Pancreas (tissue), 10 donors: ENCODE results near the gene SH3YL1. TPM values are rescaled to one million over a fixed set of nuclear protein-coding genes. Genes with fewer than 3 reads are reported as not detected.

Experiments
- ATAC-seq, 4 donors: fragments of 200-7000 bp; cut with Tn5 transposase; one replicate each; pipeline versions ENCODE4 v1.8.0 to v1.9.1; 2020; ENCODE audit warnings: mild to moderate bottlenecking in 4 of 4, moderate library complexity in 4 of 4
- DNase-seq, 6 donors: peaks; one replicate each; pipeline ENCODE4 v3.0.0-alpha.2; 2020
- FAIRE-seq: peaks from 2 replicates; lab custom pipeline; 2012; peaks lifted over from hg19 to GRCh38; lab: Jason Lieb, UNC
- H3K27ac ChIP-seq, 4 donors: fragments of 200-600 bp; sonication (generic); 1 replicate in 3 of 4; 2 replicates in 1 of 4; pipeline versions ENCODE4 v1.5.0 to v1.8.0; 2020
- H3K27me3 ChIP-seq, 4 donors: fragments of 200-600 bp; one replicate each; pipeline ENCODE4 v1.8.0; 2021
- H3K36me3 ChIP-seq, 3 donors: fragments of 200-600 bp; sonication (generic) in 1 of 3; one replicate each; pipeline versions ENCODE4 v1.5.0 to v1.8.0; 2020 to 2021
- H3K4me1 ChIP-seq, 3 donors: fragments of 200-600 bp; one replicate each; pipeline ENCODE4 v1.8.0; 2021
- H3K4me3 ChIP-seq, 4 donors: fragments of 200-600 bp; sonication (generic) in 2 of 4; one replicate each; pipeline versions ENCODE4 v1.5.0 to v1.8.0; 2020 to 2021
- H3K9me3 ChIP-seq, 4 donors: fragments of 200-600 bp; one replicate each; pipeline ENCODE4 v1.8.0; 2021
- CTCF ChIP-seq, 4 donors: fragments of 200-600 bp; sonication (generic) in 3 of 4; IDR thresholded peaks; one replicate each; pipeline versions ENCODE4 v1.5.0 to v1.8.0; 2021; ENCODE audit warnings: antibody characterized with exemption in 4 of 4
- WGBS, 2 donors: extraction: QIAGEN DNeasy Blood & Tissue Kit; methylation state at CpG; one replicate each; pipeline ENCODE4 v1.1.7; 2013; 5-methylcytosine and 5-hydroxymethylcytosine counted together
- intact Hi-C, 3 donors: fragments of 100-400 bp; cut with DNase I; formaldehyde crosslinking; loops; one replicate each; pipeline versions ENCODE4 v1.11.1 to v1.14.2; 2022
- polyA plus RNA-seq, 2 donors: library from polyadenylated mRNA; stranded (reverse); fragments of 200-250 nt; gene quantifications; one replicate each; pipeline ENCODE4 v1.2.3, GENCODE V29; 2013
- total RNA-seq, 6 donors: library from RNA; stranded (reverse); fragmentation: NEBNext Ultra II Directional in 4 of 6; extraction: Animal tissue kit (Norgen Biotek cat#: 25700) in 4 of 6; gene quantifications; one replicate each; pipeline versions ENCODE4 v1.2.1 to v1.2.4, GENCODE V29; 2021 to 2023
- donor health status: healthy with polysubstance abuse.
- donor health status: DM: no; HTN: no; CAD: no; lungs with moderate emphysema.
- donor health status: DM: no; HTN: no; CAD: no.
- donor health status: control.
- donor health status: control.
- donor health status: Bipolar disorder and iron deficiency.
- donor health status: DM: yes; HTN: yes; CAD: no.
- donor health status: DM: no; HTN: no; CAD: no.
- donor health status: DM: no; HTN: no; CAD: no.
- donor health status: DM: yes; HTN: yes; CAD: no.

Gene SH3YL1
- total and polyA plus RNA-seq, 8 donors = 63.7 to 162 (median 119) TPM

- Histone ChIP-seq H3K9me3 (no peaks in the 10 kb centered on the region), H3K4me3 (no peak overlapping the region), H3K27ac (no peak overlapping the region), H3K4me1 (peaks cover 0 to 4% (median 0%) of the 10 kb centered on the region in 3 donors), H3K36me3 (no peaks in the 10 kb centered on the region), H3K27me3 (no peaks in the 10 kb centered on the region)
- DNase-seq (no peak), ATAC-seq (no peak), FAIRE-seq (no peak)
- TF ChIP-seq CTCF (IDR thresholded peaks at IDR 0.05) = no peak
- intact Hi-C loops = no loop called here
These were observed 79.1 kb downstream of the SH3YL1 start for GRCh38 chr2:184695-185094.

- TF ChIP-seq CTCF (IDR thresholded peaks at IDR 0.05) = no peak
- no peak for FAIRE-seq
- DNase-seq = no peak
- no peaks in the 10 kb centered on the region for H3K36me3 ChIP-seq
- H3K4me3 ChIP-seq = no peak overlapping the region
- no peaks in the 10 kb centered on the region for H3K9me3 ChIP-seq
- H3K27me3 ChIP-seq = no peaks in the 10 kb centered on the region
- intact Hi-C loops = no loop called here
- no peak for ATAC-seq
- no peak overlapping the region for H3K27ac ChIP-seq
- peaks cover 0 to 4% (median 0%) of the 10 kb centered on the region in 3 donors for H3K4me1 ChIP-seq
These were observed 81.2 kb downstream of the SH3YL1 start for GRCh38 chr2:182509-183122.

DNA sequence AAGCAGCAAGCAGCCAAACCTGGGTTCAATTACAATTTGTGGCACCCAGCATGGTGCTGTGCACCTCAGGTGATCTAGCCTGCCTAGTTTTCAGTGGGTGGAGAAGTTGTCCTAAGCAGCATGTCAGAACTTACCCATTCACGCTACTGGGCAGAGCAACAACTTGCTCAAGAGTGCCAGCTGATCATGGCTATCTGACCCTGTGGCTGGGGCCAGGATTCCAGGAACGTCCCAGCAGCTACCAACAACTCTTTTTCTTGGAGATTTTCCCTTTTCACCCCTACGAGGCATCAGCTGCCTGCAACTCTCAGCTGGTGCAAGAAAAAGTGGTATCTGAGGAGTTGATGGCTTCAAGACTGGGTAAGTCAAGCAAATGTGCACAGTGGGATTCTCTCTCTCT, 83.5 kb downstream of the SH3YL1 start:
- no peak for FAIRE-seq
- no peaks in the 10 kb centered on the region for H3K36me3 ChIP-seq
- 48 to 51% methylated on average over 3 of the region's 3 CpGs for WGBS, 2 donors

DNA sequence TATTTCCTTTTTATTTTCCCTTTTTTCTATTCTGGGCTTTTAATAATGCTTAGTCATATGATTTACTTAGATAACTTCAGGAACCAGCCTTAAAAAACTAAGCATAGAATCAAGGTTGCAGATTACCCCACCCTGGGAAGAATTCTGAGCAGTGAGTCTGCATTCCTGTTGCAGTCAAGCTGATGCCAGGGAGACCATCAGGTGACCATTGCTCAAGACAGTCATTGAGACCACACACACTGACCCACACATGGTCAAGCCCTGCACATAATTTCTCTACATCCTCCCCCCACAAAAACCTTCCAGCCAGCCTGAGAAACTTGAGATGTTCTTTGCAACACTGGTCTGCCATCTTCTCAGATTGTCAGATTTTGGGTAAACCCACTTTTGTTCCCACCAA, 83.9 kb downstream of the SH3YL1 start:
- no peak for ATAC-seq
- no peak for FAIRE-seq
- H3K9me3 ChIP-seq = no peaks in the 10 kb centered on the region
- H3K27me3 ChIP-seq = no peaks in the 10 kb centered on the region
- DNase-seq = no peak
- H3K4me1 ChIP-seq = peaks cover 0 to 12% (median 10%) of the 10 kb centered on the region in 3 donors
- no peak overlapping the region for H3K4me3 ChIP-seq
- no peak overlapping the region for H3K27ac ChIP-seq
- TF ChIP-seq CTCF (IDR thresholded peaks at IDR 0.05) = no peak
- H3K36me3 ChIP-seq = no peaks in the 10 kb centered on the region
- intact Hi-C loops = no loop called here

More for the DNA sequence above, 83.5 kb downstream of the SH3YL1 start:
- Histone ChIP-seq H3K9me3 (no peaks in the 10 kb centered on the region), H3K27me3 (no peaks in the 10 kb centered on the region), H3K27ac (no peak overlapping the region), H3K4me1 (peaks cover 0 to 12% (median 10%) of the 10 kb centered on the region in 3 donors), H3K4me3 (no peak overlapping the region)
- DNase-seq (no peak), ATAC-seq (no peak)
- no peak for TF ChIP-seq CTCF (IDR thresholded peaks at IDR 0.05)
- intact Hi-C loops = no loop called here

DNA sequence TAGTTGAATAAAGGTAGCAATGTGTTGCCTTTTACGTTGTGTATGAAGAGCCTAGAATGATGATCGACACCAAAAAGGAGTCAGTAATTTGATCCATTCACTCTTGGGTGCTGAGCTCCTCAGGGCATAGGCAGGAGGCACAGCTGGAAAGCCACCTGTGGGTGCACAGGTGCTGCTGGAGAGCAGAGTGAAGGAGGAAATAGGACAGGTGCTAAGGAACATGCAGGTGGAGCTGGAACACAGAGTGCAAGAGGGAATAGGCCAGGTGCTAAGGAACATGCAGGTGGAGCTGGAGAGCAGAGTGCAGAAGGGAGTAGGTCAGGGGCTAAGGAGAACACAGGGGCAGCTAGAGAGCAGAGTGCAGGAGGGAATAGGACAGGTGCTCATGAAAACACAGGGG, 86.1 kb downstream of the SH3YL1 start:
- H3K36me3 ChIP-seq = no peaks in the 10 kb centered on the region
- no peaks in the 10 kb centered on the region for H3K9me3 ChIP-seq
- no peaks in the 10 kb centered on the region for H3K27me3 ChIP-seq
- WGBS, 2 donors = 90 to 99% methylated on average over 2 of the region's 2 CpGs
- peak in 2 of 4 donors; percentile 19 to 24 for ATAC-seq
- DNase-seq = no peak
- no peak for FAIRE-seq
- H3K27ac ChIP-seq = no peak overlapping the region
- peaks cover 0 to 12% (median 10%) of the 10 kb centered on the region in 3 donors for H3K4me1 ChIP-seq
- no peak for TF ChIP-seq CTCF (IDR thresholded peaks at IDR 0.05)
- intact Hi-C loops = no loop called here
- H3K4me3 ChIP-seq = no peak overlapping the region
